ENCODE measurements around the gene SSBP3.

The SSBP3 gene

DNA sequence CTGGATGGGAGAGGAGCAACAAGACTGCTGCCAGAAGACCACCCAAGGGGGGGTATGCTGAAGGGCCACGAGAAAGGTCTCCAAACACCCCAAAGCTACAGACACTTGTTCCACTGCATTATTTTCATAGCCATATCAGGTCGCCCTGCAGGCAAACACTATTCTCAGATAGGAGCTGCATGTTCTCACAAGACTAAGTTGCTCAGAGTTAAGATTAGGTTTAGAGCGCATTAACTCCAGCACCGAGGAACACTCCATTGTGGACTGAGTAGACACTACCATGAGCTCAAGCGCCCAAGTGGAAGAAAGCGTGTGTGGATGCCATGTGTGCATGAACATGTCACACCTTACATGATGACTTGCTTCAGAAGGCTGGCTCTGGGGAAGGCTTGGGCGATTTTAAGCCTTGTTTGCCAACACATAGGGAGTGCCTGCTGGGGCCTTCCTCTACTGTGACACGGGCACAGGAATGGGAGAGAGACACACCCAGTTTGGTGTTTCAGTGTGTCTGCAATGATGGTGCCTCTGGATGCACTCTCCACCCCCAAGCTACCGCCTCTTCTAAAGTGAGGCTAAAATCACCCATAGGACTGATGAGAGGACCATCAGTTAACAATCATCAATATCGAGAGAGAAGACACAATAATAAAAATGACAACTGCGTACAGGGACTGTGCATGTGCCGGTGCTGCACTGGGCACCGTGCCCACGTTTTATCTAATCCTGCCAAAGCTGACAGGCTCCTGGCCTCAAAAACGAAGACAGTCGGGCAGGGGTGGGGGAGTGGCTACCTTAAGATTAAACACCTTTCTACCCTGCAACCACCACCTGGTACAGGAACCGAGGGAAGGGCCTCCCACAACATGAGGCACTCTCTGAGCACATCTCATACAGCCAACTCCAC, 34.9 kb downstream of the SSBP3 start:
- no peak for DNase-seq

DNA sequence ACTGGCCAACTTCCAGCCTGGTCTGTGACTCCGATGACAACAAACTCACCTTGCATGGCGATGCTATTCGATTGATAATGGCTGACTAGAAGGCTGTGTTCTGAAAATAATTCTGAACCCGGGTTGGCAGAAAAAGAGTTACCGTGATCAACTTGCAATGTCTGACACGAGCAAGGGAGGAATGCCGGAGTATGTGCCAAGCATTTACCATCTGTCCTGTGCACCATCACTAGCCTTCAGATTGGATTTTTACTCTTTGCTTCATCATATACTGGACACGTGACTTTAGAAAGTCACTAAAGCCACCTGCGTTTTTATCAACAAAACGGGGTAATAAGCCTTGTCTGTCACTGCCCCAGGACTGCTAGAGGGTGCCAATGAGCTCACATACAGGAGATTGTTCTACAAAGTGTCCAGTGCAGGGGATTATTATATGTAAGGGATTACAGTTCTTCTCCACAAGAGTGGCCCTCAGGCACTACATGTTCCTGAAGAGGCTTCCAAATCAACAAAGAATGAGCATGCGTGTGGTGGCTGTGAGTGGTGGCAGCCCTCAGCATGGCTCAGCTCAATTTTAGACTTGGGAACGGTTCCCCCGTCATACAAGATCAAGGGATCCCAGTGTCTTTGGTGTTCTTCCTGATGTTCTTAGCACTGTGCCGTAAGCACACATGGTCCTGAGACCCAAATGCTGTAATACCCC, 35.8 kb downstream of the SSBP3 start:
- DNase-seq = no peak

DNA sequence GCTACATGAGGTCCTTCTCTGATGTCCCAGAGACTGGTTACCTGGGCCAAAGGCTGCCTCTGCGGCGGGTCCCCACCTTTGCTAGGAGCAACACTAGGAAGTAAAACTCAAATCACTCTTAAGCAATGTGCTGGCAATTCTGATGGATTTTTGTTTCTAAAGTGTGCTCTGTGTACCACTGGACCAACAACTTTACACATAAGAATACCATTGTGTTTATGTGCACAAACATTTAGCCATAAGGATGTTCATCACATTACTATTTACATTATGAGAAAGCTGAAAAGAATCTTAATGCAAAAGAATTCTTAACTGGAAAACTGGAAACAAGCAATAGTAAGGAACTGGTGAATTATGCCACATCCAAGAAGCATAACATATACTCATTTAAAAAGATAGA, 38.6 kb downstream of the SSBP3 start:
- no peak for DNase-seq

DNA sequence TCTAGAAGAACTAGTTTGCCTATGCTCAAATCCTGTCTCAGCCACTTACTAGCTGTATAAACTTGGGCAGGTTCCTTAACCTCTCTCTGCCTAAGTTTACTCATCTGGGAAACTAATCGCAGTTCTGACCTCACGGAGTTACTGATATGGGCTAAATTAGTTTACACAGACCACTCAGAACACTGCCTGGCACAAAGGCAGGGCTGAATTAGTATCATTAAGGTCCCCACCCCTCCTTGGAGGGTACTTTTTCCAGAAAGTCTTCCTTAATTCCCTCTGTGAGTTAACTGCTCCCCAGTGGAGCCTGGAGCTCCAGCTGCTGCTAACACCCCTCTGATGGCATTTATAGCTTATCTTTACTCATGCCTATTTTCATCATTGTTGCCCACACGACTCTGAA, 40.3 kb downstream of the SSBP3 start:
- no peak for DNase-seq

DNA sequence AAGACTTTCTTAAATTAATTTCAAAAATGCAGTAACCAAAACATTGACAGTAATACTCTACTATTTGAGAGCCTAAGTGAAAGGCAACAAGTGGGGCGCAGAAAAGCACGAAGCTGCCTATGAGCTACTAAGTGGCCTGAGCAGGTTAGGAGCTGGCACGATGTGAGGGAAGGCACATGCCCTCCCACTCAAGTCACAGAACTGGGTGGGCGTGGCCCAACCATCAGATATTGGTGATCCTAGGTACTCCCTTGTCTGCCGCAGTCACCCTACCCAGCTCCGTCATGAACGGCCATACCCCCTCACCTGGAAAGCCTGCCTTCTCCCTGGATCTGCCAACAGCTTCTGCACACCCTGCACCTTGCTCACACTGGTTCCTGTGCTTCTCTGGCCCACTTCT, 40.8 kb downstream of the SSBP3 start:
- DNase-seq = no peak

DNA sequence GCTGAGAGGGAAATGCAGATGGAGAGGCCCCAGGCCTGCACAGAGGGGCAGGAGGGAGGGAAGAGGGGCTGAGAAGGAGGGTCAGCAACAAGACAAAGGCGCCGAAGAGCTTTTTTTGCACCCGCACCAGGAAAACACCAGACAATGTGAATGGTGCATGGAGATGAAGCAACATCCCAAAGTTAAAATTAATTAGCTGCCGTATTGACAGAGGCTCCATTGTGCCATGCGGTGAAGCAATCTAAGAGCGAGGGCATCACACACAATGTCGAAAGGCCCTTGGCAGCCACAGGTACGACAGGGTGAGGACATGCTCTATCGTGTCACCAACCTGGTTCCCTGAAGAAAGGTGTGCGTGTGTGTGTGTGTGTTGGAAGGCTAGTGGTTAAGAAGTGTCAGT, 41.2 kb downstream of the SSBP3 start:
- DNase-seq = no peak

DNA sequence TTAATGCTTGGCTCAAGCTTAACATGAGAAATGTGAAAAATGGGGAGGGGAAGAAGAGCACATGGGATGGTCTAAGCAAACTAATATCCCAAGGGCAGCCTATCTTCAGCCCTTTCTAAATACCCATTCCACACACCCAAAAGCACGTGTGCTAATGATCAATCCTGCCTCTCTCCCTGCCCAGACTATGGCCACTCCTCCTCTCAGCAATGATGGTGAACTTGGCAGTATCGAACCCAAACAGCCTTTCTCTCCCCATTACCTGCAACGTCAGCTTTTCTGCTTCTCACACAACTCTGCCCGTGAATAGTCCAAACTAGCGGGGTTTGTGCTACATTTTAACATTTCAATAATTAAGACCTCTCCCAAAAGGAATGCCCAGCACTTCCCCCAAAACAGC, 41.6 kb downstream of the SSBP3 start:
- no peak for DNase-seq

DNA sequence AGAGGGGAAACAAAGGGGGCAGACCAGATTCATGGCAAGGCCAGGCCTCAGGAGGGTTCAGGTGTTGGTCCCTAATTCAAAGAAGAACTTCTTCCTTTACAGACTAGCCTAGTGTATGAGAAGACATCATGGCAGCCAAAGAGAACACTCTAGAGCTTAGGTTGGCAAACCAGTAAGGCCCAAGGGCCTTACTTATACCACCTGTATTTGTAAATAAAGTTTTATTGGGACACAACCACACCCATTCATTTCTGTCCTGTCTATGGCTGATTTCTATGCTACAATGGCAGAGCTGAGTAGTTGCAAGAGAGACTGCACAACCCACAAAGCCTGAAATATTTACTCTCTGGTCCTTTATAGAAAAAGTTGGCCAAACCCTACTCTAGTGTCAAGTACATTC, 42.3 kb downstream of the SSBP3 start:
- no peak for DNase-seq

DNA sequence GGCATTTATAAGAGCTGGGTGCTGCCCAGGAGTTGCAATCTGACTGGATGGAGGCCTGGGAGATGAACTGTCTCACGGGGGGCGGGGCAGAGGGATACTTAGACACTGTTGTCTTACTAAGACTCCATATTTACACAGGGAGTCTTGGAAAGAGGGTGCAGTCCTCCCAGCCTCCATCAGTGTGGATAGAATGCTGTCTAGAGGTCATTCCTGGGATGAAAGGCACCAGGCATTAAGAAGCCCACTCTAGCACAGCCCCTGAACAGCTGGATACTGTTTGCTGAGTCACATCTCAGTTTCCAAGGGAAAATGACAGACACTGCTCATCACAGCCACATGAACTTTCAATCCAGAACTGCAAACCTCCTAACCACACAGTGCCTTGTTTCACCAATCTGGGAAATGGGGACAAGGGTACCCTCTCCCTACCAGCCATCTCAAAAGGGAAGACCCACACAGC, 43.3 kb downstream of the SSBP3 start:
- no peak for DNase-seq

DNA sequence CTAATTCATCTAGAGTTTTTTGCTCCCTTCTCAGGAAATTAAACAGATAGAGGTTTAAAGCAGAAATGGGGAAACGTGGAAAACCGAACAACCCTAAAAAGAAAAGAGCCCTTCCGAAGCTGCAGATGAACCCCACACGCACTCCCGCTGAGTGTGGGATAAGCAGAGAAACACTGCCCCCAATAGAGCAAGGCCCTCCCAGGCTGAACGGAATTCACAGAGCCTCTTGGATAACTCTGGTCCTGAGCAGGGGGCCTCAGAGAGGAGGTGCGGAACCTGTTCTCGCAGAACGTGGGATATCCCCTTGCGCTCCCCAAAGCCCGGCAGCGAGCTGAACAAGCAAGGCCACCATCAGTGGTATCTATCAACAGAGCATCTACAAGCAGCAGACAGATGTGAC, 44.9 kb downstream of the SSBP3 start:
- peak; percentile 42 to 56 for DNase-seq

DNA sequence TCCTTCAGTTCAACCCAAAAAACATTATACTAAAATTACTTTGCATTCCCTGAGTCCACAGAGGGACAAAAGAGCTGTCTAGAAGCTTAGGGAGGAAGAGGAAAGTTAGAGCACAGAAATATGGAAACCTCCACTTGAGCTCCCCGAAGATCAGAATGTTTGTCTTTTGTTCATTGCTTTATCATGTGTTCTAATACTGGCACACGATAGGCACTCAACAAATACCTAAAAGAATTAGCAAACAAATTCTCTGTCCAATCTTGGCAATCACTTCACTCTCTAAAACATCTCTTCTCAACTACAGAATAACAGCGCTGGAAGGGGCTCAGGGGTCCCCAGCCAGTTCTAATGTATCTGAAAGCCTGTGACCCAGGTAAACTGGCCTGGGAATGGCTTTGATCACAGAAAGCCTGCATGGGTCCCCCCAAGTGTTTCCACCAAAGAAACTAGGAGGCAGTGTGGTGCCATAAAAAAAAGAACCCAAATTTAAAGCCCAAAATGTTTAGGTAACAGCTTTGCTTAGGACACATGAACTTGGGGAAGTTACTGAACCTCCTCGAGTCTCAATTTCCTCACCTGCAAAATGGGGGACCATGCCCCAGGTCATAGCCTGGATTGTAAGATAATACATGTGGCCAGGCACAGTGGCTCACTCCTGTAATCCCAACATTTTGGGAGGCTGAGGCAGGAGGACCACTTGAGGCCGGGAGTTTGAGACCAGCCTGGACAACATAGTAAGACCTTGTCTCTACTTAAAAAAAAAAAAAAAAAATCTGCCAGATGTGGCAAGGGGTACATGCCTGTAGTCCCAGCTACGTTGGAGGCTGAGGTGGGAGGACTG, 45.8 kb downstream of the SSBP3 start:
- DNase-seq = no peak

DNA sequence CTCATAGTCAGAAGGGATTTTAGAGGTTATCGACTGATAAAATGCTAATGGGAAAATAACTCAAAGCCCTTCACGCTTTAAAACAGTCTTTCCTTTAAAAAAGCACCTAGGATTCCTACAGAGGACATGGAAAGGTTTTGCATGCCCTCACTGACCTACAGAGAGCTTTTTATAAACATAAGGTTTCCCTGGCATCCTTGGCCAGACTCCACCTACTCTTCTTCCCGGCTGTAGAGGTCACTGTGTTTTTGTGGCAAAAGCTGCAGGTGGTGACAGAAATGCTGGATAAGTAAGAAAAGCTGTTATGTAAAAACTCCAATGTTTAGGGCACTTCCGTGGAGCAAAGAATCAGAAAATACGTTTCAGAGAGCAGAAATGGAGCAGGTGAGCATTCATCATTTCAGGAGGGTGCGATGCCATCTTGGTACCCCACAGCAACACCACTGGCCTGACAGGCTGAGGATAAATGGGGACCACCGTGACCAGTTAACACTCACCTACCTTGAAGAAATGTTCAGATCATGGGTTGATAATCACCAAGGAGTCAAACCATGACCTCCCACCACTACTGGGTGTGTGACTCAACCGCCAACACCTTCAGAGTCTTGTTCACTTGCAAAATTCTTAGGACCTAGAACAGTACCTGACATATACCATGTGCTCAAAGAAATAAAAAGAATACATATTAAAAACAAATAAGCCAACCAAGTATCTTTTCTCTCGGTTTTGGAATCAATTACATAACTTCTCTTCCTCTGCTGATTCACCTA, 46.6 kb downstream of the SSBP3 start:
- no peak for DNase-seq

DNA sequence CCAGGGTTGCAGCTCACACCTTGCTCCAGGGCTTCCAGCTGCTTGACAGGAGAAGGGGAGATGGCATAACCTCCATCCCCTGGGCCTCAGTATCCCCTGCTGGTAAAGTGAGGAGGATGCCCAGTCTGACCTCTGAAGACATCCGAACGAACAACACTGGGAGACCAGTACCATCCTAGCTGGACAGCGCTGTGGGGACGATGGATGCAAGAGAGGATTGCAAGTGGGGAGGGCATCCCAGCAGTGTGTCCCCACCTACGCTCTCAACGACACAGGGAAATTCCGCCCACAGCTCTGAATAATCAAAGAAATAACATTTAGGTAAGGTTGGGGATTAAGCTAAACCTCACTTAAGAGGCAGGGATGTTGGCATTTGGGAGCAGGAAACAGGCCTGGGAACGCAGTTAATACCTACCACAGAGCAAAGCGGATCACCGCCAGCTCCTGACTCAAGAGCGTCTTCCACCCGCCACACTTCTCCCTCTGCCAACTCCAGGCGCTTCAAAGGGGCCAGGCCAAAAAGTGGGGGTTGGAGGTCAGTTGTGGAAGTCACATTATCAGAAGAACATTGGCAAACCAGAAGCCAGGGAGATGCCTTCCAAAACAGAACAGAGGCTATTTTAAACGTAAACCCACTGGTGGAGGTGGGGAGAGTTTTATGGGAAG, 47.6 kb downstream of the SSBP3 start:
- DNase-seq = no peak

DNA sequence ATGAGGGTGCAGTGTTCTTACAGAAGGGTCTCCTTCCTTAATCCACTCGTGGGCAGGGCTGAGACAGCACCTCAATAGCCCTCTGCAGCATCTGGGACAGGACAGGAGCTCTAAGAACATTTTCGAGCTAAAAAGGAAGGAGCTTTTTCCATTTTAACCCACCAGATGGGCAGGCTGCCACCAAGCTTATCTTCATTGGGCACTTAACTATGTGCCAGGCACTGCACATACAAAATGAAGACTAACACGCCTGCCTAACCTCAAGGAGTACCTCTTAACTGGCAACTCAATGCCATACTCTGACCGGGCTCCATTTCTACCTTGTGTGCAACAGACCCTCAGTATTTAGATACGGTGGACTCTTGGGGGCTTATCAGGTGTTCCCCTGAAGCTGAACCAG, 48.2 kb downstream of the SSBP3 start:
- DNase-seq = no peak

DNA sequence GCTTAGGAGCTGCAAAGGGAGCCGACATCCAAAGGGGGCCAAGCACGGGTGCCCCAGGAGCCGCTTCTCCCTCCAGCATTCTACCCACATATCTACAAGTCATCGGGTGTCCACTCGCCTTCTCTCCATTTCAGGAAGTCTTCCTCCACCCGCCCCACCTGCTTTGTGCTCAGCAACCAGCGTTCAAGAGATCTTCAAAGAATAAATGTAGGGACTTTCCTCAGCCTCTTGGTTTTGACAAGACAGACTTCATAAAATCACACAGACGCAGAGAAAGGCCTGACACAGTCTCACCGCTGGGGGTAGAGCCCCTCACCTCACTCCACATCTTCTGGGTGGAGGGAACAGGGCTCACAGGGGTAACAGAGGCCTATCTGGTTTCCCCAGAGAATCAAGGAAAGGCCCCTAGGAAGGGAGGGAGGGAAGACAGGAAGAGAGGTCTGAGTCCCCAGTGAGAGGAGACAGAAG, 49.5 kb downstream of the SSBP3 start:
- no peak for DNase-seq

DNA sequence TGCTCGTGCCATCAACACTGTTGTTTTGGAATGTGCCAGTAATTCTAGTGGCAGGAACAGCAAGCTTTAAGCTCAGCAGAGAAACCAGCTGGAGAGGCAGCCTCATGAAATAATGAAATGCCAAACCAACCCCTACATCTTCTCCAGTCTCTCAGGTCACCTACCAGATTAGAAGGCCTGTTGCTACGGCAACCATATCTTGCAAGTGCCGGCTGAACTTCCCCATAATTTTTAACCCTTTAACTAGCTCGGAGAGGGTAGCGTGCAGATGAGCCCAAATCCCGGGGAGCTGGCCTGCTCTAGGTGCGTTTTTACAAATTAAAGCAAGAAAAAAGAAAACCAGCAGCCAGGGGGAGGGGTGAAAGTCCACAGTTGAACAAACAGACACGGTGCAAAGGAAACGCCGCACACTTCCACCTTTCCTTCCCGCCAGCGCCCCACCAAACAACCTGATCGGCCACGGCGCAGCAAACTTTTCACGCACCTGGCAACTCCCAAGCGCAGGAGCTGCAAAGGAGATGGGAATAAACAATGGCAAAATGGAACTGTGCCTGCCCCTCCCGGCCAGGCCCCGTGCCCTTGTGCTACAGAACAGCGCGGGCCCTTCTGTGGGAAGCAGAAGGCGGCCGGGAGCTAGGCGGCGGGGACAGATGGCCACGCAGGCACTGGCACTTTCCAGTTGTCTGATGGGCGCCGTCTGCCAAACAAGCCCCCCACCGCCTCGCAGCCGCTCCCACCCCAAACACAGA, 50.1 kb downstream of the SSBP3 start:
- DNase-seq = no peak

DNA sequence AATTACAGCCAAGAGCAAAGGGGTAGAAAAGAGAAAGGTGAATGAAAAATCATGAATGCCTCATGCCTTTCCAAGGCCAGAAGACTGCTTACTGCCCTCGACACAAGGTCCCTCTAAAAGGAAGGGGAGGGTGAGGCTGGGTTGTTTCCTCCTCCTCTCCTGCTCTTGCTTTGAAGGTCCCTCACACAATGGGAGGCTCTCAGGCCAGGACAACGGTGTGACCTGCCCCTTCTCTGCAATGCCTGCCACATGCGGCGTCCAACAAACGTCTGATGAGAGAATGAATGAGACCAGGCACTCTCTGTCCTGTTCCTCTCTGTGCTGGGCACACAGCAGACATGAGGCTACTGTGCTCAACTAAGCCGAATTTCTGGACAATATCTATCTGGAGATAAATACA, 51.3 kb downstream of the SSBP3 start:
- DNase-seq = no peak

DNA sequence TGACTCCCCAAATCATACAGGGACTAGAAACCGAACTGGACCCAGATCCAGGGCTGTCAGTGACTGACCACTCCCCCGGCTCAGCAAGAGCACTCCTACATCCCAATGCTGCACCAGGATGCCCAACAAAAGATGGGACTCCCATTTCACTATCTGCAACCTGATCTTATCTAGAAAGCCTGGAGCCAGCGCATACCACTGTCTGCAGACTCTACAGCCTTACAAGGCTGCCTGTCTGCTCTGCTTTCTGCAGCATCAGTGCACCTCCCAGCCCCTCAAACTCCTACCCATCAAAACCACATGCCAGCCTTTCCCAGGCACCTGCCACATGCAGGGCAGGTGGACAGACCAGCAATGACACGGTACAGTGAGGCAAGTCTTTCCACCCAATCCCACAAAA, 52.2 kb downstream of the SSBP3 start:
- DNase-seq = no peak

DNA sequence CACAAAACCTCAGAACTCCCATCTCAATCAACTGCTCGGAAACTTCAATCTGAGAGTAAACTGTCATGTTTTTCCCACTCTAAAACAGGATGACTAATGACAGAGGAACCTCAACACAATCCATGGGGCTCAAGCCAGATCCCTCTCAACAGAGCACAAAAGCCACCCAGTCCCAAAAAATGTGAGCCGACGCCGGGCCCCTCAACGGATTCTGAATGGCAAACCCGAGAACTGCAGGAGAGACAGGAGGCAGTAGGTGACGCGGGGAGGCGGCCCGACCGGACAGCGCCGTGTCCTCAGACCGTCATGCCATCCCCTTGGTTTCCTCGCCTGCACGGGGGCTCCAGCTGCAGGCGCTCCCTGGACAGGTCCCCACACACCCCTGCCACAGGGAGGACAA, 53.4 kb downstream of the SSBP3 start:
- no peak for DNase-seq

DNA sequence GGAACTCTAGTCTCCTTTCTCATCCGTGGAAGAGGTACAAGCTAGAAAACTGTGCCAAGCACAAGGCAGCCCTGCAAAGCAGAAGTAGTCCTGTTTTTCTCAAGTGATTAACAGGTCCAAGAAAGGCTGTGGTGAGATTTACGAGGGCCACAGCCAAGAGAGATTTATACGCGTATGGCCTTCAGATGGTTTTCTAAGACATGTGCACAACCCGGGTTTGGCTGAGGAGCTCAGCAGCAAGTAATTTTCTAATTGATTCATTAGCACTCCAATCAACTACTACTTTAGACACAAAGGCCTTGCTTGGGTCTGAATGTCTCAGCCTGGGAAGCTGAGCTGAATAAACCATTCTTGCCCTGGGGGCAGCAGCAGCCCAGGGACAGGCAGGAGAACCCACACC, 55.8 kb downstream of the SSBP3 start:
- peak in 1 of 2 donors; percentile 47 for DNase-seq

DNA sequence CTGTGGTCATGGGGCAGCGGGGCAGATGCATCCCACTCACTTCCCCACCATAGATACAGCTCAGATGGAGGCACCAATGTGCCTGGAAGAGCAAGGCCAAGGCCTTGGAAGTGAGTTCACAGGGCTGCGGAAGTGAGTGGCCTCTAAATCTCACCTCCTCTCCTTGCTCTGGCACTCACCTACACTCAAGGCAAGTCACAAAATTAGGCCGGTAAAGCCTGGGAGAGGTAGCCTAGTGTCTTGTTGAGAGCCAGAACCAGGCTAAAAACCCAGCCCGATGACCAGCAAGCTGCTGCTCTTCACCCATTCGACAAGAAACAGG, 57.5 kb downstream of the SSBP3 start:
- DNase-seq = no peak

Data from hippocampal formation (tissue), 2 donors.